ENCODE results near the gene PLEKHG5. TPM values are rescaled to one million over a fixed set of nuclear protein-coding genes. Genes with fewer than 3 reads are reported as not detected.
"Not testable (repeated sequence)": the region's sequence is repeated elsewhere in the genome, so short reads cannot be mapped to it uniquely, and the experiment has no call there.

The PLEKHG5 gene
- total RNA-seq, 1 donor from 2014 or later = 9.5 TPM

DNA sequence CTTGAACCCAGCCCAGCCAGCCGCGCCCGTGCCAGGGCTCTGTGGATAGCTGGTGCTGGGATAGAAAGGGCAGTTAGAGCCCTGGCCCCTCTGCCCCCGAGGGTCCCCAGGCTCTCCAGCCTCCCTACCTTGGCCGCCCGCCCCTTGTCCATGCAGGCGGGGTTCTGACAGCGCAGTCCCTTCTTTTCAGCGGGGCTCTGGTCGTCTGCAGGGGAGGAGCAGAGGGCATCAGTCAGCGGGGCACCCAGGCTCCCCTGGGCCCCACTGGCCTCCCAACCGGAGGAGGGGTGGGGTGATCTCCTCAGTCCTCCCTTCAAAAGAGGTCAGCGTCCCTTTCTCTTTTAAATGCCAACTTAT, 4.9 kb upstream of the PLEKHG5 start:
- ATAC-seq = no peak
- H3K4me1 ChIP-seq = peaks cover 31% of the 10 kb centered on the region
- H3K36me3 ChIP-seq = no peaks in the 10 kb centered on the region
- peak overlapping the region; percentile 55 for H3K4me3 ChIP-seq
- no peak for DNase-seq
- no peak overlapping the region for H3K27ac ChIP-seq
- no peaks in the 10 kb centered on the region for H3K9me3 ChIP-seq
- TF ChIP-seq, protein P1, sequence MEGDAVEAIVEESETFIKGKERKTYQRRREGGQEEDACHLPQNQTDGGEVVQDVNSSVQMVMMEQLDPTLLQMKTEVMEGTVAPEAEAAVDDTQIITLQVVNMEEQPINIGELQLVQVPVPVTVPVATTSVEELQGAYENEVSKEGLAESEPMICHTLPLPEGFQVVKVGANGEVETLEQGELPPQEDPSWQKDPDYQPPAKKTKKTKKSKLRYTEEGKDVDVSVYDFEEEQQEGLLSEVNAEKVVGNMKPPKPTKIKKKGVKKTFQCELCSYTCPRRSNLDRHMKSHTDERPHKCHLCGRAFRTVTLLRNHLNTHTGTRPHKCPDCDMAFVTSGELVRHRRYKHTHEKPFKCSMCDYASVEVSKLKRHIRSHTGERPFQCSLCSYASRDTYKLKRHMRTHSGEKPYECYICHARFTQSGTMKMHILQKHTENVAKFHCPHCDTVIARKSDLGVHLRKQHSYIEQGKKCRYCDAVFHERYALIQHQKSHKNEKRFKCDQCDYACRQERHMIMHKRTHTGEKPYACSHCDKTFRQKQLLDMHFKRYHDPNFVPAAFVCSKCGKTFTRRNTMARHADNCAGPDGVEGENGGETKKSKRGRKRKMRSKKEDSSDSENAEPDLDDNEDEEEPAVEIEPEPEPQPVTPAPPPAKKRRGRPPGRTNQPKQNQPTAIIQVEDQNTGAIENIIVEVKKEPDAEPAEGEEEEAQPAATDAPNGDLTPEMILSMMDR (IDR thresholded peaks at IDR 0.05) = no peak
- peaks cover 16% of the 10 kb centered on the region for H3K27me3 ChIP-seq (ENCODE audit: low read depth)
- intact Hi-C loops (cut with DNase I) = no loop called here

DNA sequence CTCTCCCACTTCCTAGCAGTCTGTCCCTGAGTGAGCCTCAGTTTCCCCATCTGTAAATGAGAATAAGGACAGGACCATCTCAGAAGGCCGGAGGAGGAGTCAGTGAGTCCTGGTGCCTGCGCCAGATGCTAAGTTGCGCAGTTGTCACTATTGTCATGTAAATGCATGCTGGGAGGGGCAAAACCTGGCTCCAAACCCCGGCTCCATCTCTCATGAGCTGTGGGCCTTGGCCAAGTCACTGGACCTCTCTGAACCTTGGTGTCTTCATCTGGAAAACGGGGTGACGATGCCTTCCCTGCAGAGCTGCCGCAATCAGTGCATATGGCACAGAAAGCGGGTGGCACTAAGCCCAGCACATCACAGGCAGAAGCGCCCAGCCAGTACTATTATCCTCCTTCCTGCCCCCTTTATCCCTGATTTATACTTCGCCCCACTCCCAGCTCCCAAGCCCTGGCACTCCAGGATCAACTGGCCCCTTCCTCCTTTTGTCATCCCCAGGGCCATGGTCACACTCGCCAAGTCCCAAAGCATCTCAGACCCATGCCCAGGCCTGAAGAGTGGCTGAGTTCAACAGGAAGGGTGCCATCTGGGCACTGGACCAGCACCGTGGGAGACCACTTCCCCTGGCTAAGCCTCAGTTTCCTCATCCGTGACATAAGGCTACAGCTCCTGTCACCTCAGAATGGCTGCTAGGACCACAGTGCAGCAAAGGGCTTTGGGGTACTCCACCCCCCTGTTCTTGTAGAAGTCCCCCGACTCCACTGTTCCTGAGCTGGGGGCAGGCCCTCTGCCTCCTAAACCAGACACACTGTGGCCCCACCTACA, 4.3 kb upstream of the PLEKHG5 start:
- DNase-seq (no peak), ATAC-seq (no peak)
- peak overlapping the region; percentile 55 for H3K4me3 ChIP-seq
- no peaks in the 10 kb centered on the region for H3K36me3 ChIP-seq
- TF ChIP-seq, protein P1 (IDR thresholded peaks at IDR 0.05) = no peak
- H3K9me3 ChIP-seq = no peaks in the 10 kb centered on the region
- H3K27me3 ChIP-seq (ENCODE audit: low read depth) = peaks cover 18% of the 10 kb centered on the region
- no peak overlapping the region for H3K27ac ChIP-seq
- H3K4me1 ChIP-seq = peaks cover 37% of the 10 kb centered on the region
- intact Hi-C loops (cut with DNase I) = no loop called here

DNA sequence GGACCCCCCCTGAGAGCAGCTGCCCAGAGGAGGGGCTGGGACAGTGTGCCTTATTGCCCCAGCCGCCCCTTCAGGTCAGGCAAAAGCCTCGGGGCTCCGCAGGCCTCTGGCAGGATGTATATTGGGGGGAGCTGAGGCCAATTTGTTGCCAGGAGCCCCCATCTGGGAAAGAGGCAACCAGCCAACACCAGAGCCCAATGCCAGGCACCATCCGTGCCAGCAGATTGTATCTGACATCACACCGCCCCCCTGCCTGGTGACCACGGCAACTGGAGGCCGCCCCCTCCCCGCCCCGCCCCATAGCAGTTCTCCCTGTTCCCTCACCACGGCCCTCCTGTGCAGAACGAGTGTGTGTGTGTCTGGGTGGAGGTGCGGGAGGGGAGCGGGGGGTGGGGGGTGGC, 3.6 kb upstream of the PLEKHG5 start:
- no peaks in the 10 kb centered on the region for H3K9me3 ChIP-seq
- H3K4me3 ChIP-seq = no peak overlapping the region
- no peaks in the 10 kb centered on the region for H3K36me3 ChIP-seq
- peaks cover 44% of the 10 kb centered on the region for H3K4me1 ChIP-seq
- intact Hi-C loops (cut with DNase I) = no loop called here
- no peak for DNase-seq
- H3K27me3 ChIP-seq (ENCODE audit: low read depth) = peaks cover 25% of the 10 kb centered on the region
- TF ChIP-seq, protein P1 (IDR thresholded peaks at IDR 0.05) = no peak
- H3K27ac ChIP-seq = no peak overlapping the region
- ATAC-seq = no peak

DNA sequence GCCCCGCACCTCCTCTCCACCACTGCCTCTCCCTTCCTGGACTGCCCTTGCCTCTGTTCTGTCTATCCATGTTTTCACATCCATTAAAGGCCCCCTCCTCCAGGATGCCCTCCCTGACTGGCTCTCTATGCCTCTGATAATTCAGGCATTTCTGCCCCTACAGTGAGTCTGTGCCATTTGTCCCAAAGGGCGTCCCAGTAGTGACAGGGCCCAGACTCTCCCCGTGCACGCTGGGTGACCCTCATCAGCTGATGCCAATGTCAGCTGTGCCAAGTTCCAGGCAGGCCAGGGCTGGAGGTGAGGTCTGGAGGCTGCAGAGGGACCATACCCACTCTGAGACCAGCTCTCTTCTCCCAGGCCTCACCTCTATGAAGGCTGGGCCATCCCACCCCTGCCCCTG, 3.2 kb upstream of the PLEKHG5 start:
- TF ChIP-seq, protein P1 (IDR thresholded peaks at IDR 0.05) = no peak
- Histone ChIP-seq H3K4me3 (no peak overlapping the region), H3K27me3 (ENCODE audit: low read depth) (peaks cover 29% of the 10 kb centered on the region), H3K36me3 (no peaks in the 10 kb centered on the region), H3K27ac (no peak overlapping the region), H3K9me3 (no peaks in the 10 kb centered on the region), H3K4me1 (peaks cover 48% of the 10 kb centered on the region)
- DNase-seq = no peak
- intact Hi-C loops (cut with DNase I) = no loop called here
- ATAC-seq = no peak

DNA sequence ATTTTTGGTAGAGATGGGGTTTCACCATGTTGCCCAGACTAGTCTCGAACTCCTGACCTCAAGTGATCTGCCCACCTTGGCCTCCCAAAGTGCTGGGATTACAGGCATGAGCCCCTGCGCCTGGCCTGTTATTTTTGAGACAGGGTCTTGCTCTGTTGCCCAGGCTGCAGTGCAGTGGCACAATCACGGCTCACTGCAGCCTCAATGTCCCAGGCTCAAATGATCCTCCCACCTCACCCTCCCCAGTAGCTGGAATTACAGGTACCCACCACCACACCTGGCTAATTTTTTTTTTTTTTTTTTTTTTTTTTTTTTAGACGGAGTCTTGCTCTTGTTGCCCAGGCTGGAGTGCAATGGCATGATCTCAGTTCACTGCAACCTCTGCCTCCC, 2.4 kb upstream of the PLEKHG5 start:
- ATAC-seq; H3K9me3 ChIP-seq; intact Hi-C loops (cut with DNase I); H3K27ac ChIP-seq; H3K4me3 ChIP-seq; DNase-seq; H3K36me3 ChIP-seq: not testable (repeated sequence)
- Histone ChIP-seq H3K4me1 (peaks cover 54% of the 10 kb centered on the region), H3K27me3 (ENCODE audit: low read depth) (peaks cover 33% of the 10 kb centered on the region)

DNA sequence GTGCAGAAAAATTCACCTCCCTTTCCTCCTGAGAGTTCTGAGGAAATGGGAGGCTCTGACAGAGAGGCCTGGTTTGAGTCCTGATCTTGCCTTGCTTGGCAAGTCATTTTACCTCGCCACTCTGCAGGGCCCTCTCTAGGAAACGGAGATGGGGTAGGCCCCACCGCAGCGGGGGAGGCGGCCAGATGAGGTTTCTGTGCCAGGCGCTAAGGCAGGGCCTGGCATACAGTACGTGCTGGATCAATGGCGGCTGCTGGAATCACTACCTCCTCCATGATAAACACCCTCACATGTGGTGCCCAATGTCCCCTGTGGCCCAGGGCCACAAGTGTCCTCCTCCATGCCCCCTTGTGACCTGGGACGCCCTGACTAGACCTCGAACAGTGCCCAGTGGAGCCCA, 499 bp upstream of the PLEKHG5 start:
- Histone ChIP-seq H3K27ac (no peak overlapping the region), H3K4me1 (peaks cover 44% of the 10 kb centered on the region), H3K9me3 (no peaks in the 10 kb centered on the region), H3K4me3 (no peak overlapping the region), H3K27me3 (ENCODE audit: low read depth) (peaks cover 23% of the 10 kb centered on the region), H3K36me3 (no peaks in the 10 kb centered on the region)
- no peak for DNase-seq
- intact Hi-C loops (cut with DNase I) = no loop called here
- TF ChIP-seq, protein P1 (IDR thresholded peaks at IDR 0.05) = no peak
- no peak for ATAC-seq
